VCaP (cell line): ENCODE data around the gene CCDC142.

ENCODE experiments used
- H3K27ac ChIP-seq: fragments of 450-650 bp; 2 replicates; pipeline ENCODE4 v1.5.1; 2017
- TF ChIP-seq, protein P1 (sequence below): fragments of 450-650 bp; conservative IDR thresholded peaks from 2 replicates; pipeline ENCODE4 v1.5.1; 2017; ENCODE audit warnings: mild to moderate bottlenecking, moderate library complexity

Gene CCDC142

DNA sequence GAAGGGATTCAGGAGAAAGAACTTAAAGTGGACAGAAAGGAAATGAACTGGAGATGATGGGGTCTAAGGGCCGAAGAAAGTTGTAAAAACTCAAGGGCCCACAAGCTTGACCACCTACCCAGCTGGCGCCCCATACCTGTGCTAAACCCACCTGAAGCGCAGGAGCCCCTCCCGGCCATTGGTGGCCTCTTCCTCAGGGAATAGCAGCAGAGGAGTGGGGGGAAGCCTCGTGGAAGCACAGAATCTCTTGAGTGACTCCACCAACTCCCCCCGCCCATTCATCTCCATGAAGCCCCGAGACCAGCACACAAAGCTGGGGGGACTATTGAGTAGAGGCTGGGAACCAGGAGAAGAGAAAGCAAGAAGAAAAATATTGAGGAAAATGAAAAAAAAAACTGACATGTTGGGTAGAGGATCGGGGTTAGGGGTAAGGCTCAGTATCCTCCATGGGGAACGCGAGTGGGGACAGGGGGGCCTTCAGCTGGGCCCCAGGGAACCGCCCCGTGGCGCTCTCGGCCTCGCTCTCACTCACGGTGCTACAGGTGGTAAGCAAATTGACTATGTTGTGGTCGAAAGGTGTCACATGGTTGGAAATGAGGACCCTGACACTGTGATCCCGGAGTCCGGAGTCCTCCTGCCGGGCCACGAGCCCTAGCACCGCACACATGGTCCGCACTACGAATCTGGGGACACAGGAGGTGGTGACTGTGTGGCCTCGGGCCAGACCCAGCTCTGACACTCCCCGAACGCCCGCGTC lies 46.0 kb upstream of the CCDC142 start:
- TF ChIP-seq, protein P1, sequence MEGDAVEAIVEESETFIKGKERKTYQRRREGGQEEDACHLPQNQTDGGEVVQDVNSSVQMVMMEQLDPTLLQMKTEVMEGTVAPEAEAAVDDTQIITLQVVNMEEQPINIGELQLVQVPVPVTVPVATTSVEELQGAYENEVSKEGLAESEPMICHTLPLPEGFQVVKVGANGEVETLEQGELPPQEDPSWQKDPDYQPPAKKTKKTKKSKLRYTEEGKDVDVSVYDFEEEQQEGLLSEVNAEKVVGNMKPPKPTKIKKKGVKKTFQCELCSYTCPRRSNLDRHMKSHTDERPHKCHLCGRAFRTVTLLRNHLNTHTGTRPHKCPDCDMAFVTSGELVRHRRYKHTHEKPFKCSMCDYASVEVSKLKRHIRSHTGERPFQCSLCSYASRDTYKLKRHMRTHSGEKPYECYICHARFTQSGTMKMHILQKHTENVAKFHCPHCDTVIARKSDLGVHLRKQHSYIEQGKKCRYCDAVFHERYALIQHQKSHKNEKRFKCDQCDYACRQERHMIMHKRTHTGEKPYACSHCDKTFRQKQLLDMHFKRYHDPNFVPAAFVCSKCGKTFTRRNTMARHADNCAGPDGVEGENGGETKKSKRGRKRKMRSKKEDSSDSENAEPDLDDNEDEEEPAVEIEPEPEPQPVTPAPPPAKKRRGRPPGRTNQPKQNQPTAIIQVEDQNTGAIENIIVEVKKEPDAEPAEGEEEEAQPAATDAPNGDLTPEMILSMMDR: no peak
- peak overlapping the region; percentile 88 for H3K27ac ChIP-seq

- no peak overlapping the region for H3K27ac ChIP-seq
- TF ChIP-seq, protein P1: no peak
Measured at GRCh38 chr2:74527741-74528140, 44.9 kb upstream of the CCDC142 start.

GRCh38 chr2:74526649-74527230 lies 43.9 kb upstream of the CCDC142 start:
- H3K27ac ChIP-seq: no peak overlapping the region
- TF ChIP-seq, protein P1: no peak

DNA sequence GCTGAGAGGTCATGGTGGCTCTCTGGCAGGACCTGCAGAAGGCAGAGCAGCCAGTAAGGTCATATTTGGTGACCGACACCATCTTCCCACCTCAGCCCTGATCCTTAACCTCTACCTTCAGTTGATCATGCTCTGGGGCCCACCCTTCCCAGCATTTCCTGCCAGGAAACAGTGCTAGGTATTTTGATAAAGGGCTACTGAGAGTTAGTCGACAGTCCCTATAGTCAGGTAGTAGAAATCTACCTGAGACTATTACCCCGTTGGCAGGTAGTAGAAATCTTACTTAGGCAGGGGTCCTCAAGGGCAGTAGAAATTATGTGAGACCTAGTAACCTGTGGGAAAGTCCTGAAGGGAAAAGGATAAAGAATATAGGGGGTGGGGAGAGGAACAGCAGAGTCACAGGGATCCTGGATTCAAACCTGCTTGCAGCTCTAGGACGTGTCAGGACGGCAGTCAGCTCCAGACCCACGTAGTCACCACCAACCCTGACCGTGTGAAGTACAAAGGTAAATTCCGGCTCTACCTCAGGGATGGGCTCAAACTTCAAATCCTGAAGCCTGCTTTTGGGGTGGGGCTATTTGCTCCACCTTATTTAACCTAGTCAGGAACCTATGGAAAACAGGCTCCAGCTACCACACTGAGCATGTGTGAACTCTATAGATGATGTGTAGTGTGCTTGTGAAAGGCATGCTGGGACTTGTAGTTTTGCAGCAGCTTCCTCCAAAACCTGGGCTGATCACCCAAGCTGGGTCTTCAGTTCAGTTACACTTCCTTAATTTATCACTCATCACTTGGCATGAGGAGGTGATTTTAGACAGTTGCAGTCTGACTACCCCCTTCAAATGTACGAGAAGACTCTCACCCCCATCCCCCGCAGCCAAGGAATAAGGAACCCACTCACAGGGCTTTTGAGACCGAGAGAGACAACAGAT lies 43.2 kb upstream of the CCDC142 start, which contains the start of gene DQX1:
TSS of gene DQX1 (minus strand) at position 515 of the 932 bp plus-strand sequence. CDS start at position 13, 502 bp downstream.
- H3K27ac ChIP-seq: no peak within 1 kb of the TSS
- TF ChIP-seq, protein P1: no peak

- TF ChIP-seq, protein P1: no peak
- H3K27ac ChIP-seq: no peak overlapping the region
Measured at GRCh38 chr2:74524955-74525716, 42.3 kb upstream of the CCDC142 start.

DNA sequence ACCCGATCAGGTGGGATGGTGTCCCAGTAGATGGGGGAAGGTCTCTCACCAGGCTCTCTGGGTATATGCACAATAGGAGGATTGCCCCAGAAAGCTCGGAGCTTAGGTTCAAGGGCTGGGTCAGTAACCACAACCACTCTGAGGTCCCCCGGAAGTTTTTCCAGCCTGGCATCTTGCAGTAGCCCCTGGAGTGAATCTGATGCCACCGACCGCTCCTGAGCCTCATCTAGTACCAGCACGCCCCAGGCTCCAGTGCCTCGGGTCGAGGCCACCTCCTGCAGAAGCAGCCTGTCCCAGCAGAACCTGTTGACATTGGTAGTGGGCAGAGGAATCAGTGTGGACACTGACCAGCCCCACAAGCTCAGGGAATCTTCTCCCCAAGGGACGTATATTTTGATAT lies 41.2 kb upstream of the CCDC142 start:
- H3K27ac ChIP-seq: no peak overlapping the region

More for the DNA sequence above, 41.2 kb upstream of the CCDC142 start:
- TF ChIP-seq, protein P1: no peak
